CD1c-positive myeloid dendritic cell (primary cell): Measurements from ENCODE around the gene C9orf43.
A peak's percentile ranks its signal among the peaks of the same experiment; 100 is the strongest.
"Not testable (repeated sequence)": the region's sequence is repeated elsewhere in the genome, so short reads cannot be mapped to it uniquely, and the experiment has no call there.

Source experiments
- DNase-seq: peaks from one replicate; pipeline ENCODE4 v3.0.0-alpha.2; 2016; ENCODE audit errors: extremely low spot score

C9orf43 gene

GRCh38 chr9:113381909-113382411 is 28.6 kb upstream of the C9orf43 start:
- DNase-seq: no peak

GRCh38 chr9:113386571-113387393 is 23.8 kb upstream of the C9orf43 start:
- DNase-seq: no peak

GRCh38 chr9:113387560-113388230 is 22.9 kb upstream of the C9orf43 start:
- no peak for DNase-seq

- DNase-seq: no peak
These were observed 21.7 kb upstream of the C9orf43 start for GRCh38 chr9:113388833-113389232.

GRCh38 chr9:113389451-113389850 is 21.1 kb upstream of the C9orf43 start:
- DNase-seq: no peak

- no peak for DNase-seq
These were observed 20.2 kb upstream of the C9orf43 start for GRCh38 chr9:113390192-113390960.

GRCh38 chr9:113391917-113392316 is 18.6 kb upstream of the C9orf43 start:
- no peak for DNase-seq

GRCh38 chr9:113393281-113393680 is 17.3 kb upstream of the C9orf43 start:
- no peak for DNase-seq

GRCh38 chr9:113395000-113395861 is 15.3 kb upstream of the C9orf43 start:
- DNase-seq: no peak

GRCh38 chr9:113397203-113397631 is 13.3 kb upstream of the C9orf43 start:
- no peak for DNase-seq

- DNase-seq: no peak
These were observed 11.8 kb upstream of the C9orf43 start for GRCh38 chr9:113398796-113399195.

GRCh38 chr9:113399646-113400200 is 10.8 kb upstream of the C9orf43 start:
- DNase-seq: no peak

- DNase-seq: peak; percentile 100
These were observed 9.3 kb upstream of the C9orf43 start, which contains the start of gene ALAD for GRCh38 chr9:113401027-113401792. TSS of gene ALAD (minus strand) at chr9:113401284. CDS start at chr9:113393559, 7,725 bp downstream.

- DNase-seq: peak; percentile 72
These were observed 6.9 kb upstream of the C9orf43 start for GRCh38 chr9:113403646-113404045.

- not testable (repeated sequence) for DNase-seq
These were observed 4.2 kb upstream of the C9orf43 start for GRCh38 chr9:113406353-113406752.

- DNase-seq: peak; percentile 72
These were observed 3.6 kb upstream of the C9orf43 start for GRCh38 chr9:113406873-113407511.

- no peak for DNase-seq
These were observed 1.1 kb upstream of the C9orf43 start for GRCh38 chr9:113409481-113409880.

GRCh38 chr9:113409883-113410206 is 702 bp upstream of the C9orf43 start:
- no peak for DNase-seq

GRCh38 chr9:113416149-113416721 is 5.7 kb downstream of the C9orf43 start:
- DNase-seq: peak; percentile 77
